K562 (cell line): ENCODE measurements around the gene CUTA. TPM values are rescaled to one million over a fixed set of nuclear protein-coding genes. Genes with fewer than 3 reads are reported as not detected.
A peak's percentile ranks its signal among the peaks of the same experiment; 100 is the strongest.

Source experiments
- ARID1B ChIP-seq: fragments of 450-650 bp; IDR thresholded peaks from 2 replicates; pipeline ENCODE4 v1.6.1; 2016; ENCODE audit warnings: antibody characterized with exemption, mild to moderate bottlenecking, inconsistent platforms
- ARNT ChIP-seq, 2 experiments: fragments of 450-650 bp; IDR thresholded peaks; 2 replicates each; pipeline ENCODE4 v1.6.1; 2016; ENCODE audit warnings: mild to moderate bottlenecking in 1 of 2
- BACH1 ChIP-seq: fragments of 200-800 bp; sonication (Bioruptor generic); IDR thresholded peaks from 2 replicates; pipeline ENCODE4 v1.6.1; 2016; ENCODE audit warnings: missing genetic modification characterization, missing compliant biosample characterization
- BRD4 ChIP-seq: fragments of 200-600 bp; sonication (generic); IDR thresholded peaks from 2 replicates; pipeline ENCODE4 v1.6.1; 2017; ENCODE audit warnings: inconsistent platforms
- HDAC6 ChIP-seq: IDR thresholded peaks from 2 replicates; pipeline ENCODE4 v1.6.1; 2012; ENCODE audit warnings: low read depth, mild to moderate bottlenecking, control low read depth, inconsistent platforms, low read length, moderate library complexity
- HLTF ChIP-seq: fragments of 450-650 bp; IDR thresholded peaks from 2 replicates; pipeline ENCODE4 v1.6.1; 2016
- HMGXB4 ChIP-seq: sonication (generic); formaldehyde crosslinking; IDR thresholded peaks from 2 replicates; pipeline ENCODE4 v1.8.1; 2023; ENCODE audit warnings: mild to moderate bottlenecking, missing genetic modification reagents
- HNRNPUL1 ChIP-seq: fragments of 200-400 bp; formaldehyde crosslinking; IDR thresholded peaks from 2 replicates; pipeline ENCODE4 v1.6.1; 2017; ENCODE audit warnings: low read length
- KDM5B ChIP-seq: fragments of 200-600 bp; sonication (generic); IDR thresholded peaks from 2 replicates; pipeline ENCODE4 v1.6.1; 2012; ENCODE audit warnings: low read depth, mild to moderate bottlenecking, moderate library complexity, low read length, control low read depth, inconsistent platforms; ENCODE audit not compliant: insufficient replicate concordance
- MAFG ChIP-seq: fragments of 450-650 bp; conservative IDR thresholded peaks from 2 replicates; pipeline ENCODE4 v1.6.1; 2016; ENCODE audit warnings: missing genetic modification characterization, missing compliant biosample characterization
- MEIS2 ChIP-seq: fragments of 450-650 bp; IDR thresholded peaks from 2 replicates; pipeline ENCODE4 v1.6.1; 2014; ENCODE audit warnings: mild to moderate bottlenecking; ENCODE audit not compliant: partially characterized antibody
- MTA3 ChIP-seq: fragments of 450-650 bp; formaldehyde crosslinking; IDR thresholded peaks from 2 replicates; pipeline ENCODE4 v1.6.1; 2017; ENCODE audit warnings: mild to moderate bottlenecking, borderline replicate concordance
- PHF8 ChIP-seq: fragments of 200-600 bp; sonication (generic); IDR thresholded peaks from 2 replicates; pipeline ENCODE4 v1.6.1; 2012; ENCODE audit warnings: mixed run types, mild to moderate bottlenecking, inconsistent platforms, low read length, moderate library complexity, borderline replicate concordance
- POLR2G ChIP-seq: fragments of 200-400 bp; formaldehyde crosslinking; IDR thresholded peaks from 2 replicates; pipeline ENCODE4 v1.6.1; 2017; ENCODE audit warnings: low read depth, mild to moderate bottlenecking, antibody characterized with exemption, low read length, moderate library complexity
- SPI1 ChIP-seq: IDR thresholded peaks from 2 replicates; pipeline ENCODE4 v1.6.1; 2011; ENCODE audit warnings: low read depth, low read length, control low read depth, borderline replicate concordance
- SREBF1 ChIP-seq: fragments of 150-350 bp; IDR thresholded peaks from 2 replicates; pipeline ENCODE4 v1.6.1; 2014; ENCODE audit warnings: antibody characterized with exemption, low read depth, low read length, borderline replicate concordance
- TGIF2 ChIP-seq: sonication (generic); formaldehyde crosslinking; IDR thresholded peaks from 2 replicates; pipeline ENCODE4 v1.8.1; 2022; ENCODE audit warnings: mild to moderate bottlenecking, missing genetic modification reagents, moderate library complexity
- VEZF1 ChIP-seq: fragments of 200-800 bp; sonication (Bioruptor generic); IDR thresholded peaks from 2 replicates; pipeline ENCODE4 v1.6.1; 2017; ENCODE audit warnings: missing genetic modification characterization, missing compliant biosample characterization
- YY1 ChIP-seq, 3 experiments: IDR thresholded peaks; 2 replicates each; pipeline ENCODE4 v1.6.1; 2011; ENCODE audit warnings: low read length in 2 of 3, mild to moderate bottlenecking in 2 of 3, moderate library complexity in 2 of 3, borderline replicate concordance in 1 of 3, control low read depth in 1 of 3, low read depth in 1 of 3; ENCODE audit not compliant: insufficient read depth in 3 of 3, insufficient replicate concordance in 2 of 3, control insufficient read depth in 1 of 3, insufficient read length in 1 of 3; ENCODE audit errors: extremely low read depth in 1 of 3
- ZC3H11A ChIP-seq: IDR thresholded peaks from 2 replicates; pipeline ENCODE4 v1.6.1; 2012; ENCODE audit warnings: low read depth, low read length, improper control_type of control experiment
- ZNF146 ChIP-seq: IDR thresholded peaks from one replicate; pipeline ENCODE4 v1.6.1; 2018; ENCODE audit warnings: missing compliant biosample characterization; ENCODE audit not compliant: unreplicated experiment
- ZNF408 ChIP-seq: fragments of 250-450 bp; sonication (Bioruptor Pico); IDR thresholded peaks from 2 replicates; pipeline ENCODE4 v1.4.0; 2020; ENCODE audit warnings: low read depth, mild to moderate bottlenecking, moderate library complexity
- ZNF431 ChIP-seq: sonication (generic); formaldehyde crosslinking; IDR thresholded peaks from 2 replicates; pipeline ENCODE4 v1.8.0; 2022; ENCODE audit warnings: mild to moderate bottlenecking, missing genetic modification reagents
- ZNF586 ChIP-seq: fragments of 450-650 bp; formaldehyde crosslinking; conservative IDR thresholded peaks from 2 replicates; pipeline ENCODE4 v1.4.0; 2020; ENCODE audit warnings: mild to moderate bottlenecking, moderate library complexity
- ZNF696 ChIP-seq: fragments of 250-450 bp; sonication (Bioruptor Pico); conservative IDR thresholded peaks from 2 replicates; pipeline ENCODE4 v1.4.0; 2020; ENCODE audit warnings: mild to moderate bottlenecking, moderate library complexity
- ZNF780A ChIP-seq: fragments of 250-450 bp; sonication (Bioruptor Pico); IDR thresholded peaks from 2 replicates; pipeline ENCODE4 v1.5.0; 2021; ENCODE audit warnings: mild to moderate bottlenecking
- ZSCAN32 ChIP-seq: fragments of 450-650 bp; formaldehyde crosslinking; IDR thresholded peaks from 2 replicates; pipeline ENCODE4 v1.4.0; 2020; ENCODE audit warnings: mild to moderate bottlenecking, moderate library complexity
- polyA plus RNA-seq, 8 experiments: library from polyadenylated mRNA; depleted of rRNA in 4 of 8; stranded (reverse) in 5 of 8; unstranded in 3 of 8; fragments of >200 nt; fragmentation: Nextera tagmentation in 2 of 8; fragmentation: Illumina TruSeq in 1 of 8; extraction: Ambion mirVana in 2 of 8; extraction: Trizol in 1 of 8; gene quantifications; 2 replicates each; pipeline versions ENCODE4 v1.2.1 to v1.2.3, GENCODE V29; 2011 to 2014; ENCODE audit warnings: inconsistent platforms in 1 of 8, missing spikeins in 1 of 8
- total RNA-seq, 7 experiments: library from RNA; depleted of rRNA in 6 of 7; stranded (reverse); fragments of >200 nt in 6 of 7; fragmentation: Illumina TruSeq in 2 of 7; extraction: Trizol in 2 of 7; gene quantifications; 2 replicates each; pipeline versions ENCODE4 v1.2.1 to v1.2.3, GENCODE V29; 2011 to 2021; ENCODE audit warnings: low replicate concordance in 1 of 7

CUTA gene
- total and polyA plus RNA-seq, 9 of the 15 experiments (the other 6 are each of a cell fraction or from before 2014, with no cell fraction given), result 166 to 682 (median 310) TPM

- TF ChIP-seq ZNF586 (CRISPR knock-in tag) (no peak), MEIS2 (no peak), TGIF2 (CRISPR knock-in tag) (no peak), HMGXB4 (CRISPR knock-in tag) (no peak), BRD4 (peak; percentile 76), ZNF408 (CRISPR knock-in tag) (no peak), ZNF146 (no peak), SREBF1 (no peak), VEZF1 (CRISPR knock-in tag) (peak; percentile 85), ZNF780A (CRISPR knock-in tag) (no peak), HNRNPUL1 (no peak), PHF8 (no peak), HDAC6 (no peak), ZC3H11A (no peak), YY1 (IDR thresholded peaks at IDR 0.05; ENCODE audit: borderline replicate concordance in 1 of 3, control insufficient read depth in 1 of 3, extremely low read depth in 1 of 3, insufficient read depth in 3 of 3, insufficient read length in 1 of 3, insufficient replicate concordance in 2 of 3, low read depth in 1 of 3, low read length in 2 of 3) (peak in 1 of 3 experiments; percentile 21), MAFG (tag) (no peak), SPI1 (no peak), BACH1 (tag) (no peak), MTA3 (no peak), HLTF (peak; percentile 94), ZNF696 (CRISPR knock-in tag) (no peak), POLR2G (no peak), ARID1B (peak; percentile 48), ZSCAN32 (CRISPR knock-in tag) (no peak), ARNT (IDR thresholded peaks at IDR 0.05) (peak; percentile 66 to 80; a peak in 2 of 4 replicates), ZNF431 (CRISPR knock-in tag) (no peak), KDM5B (no peak)
Measured at GRCh38 chr6:33420491-33421343, 2.8 kb upstream of the CUTA start (continued).
